Keratinocyte (primary cell): ENCODE measurements around the gene BBX.

Experiments
- EZH2 ChIP-seq: IDR thresholded peaks from one replicate; pipeline ENCODE4 v1.6.1; 2012; ENCODE audit warnings: inconsistent platforms, mild to moderate bottlenecking, low read length, moderate library complexity
- TF ChIP-seq, protein P1 (sequence below), 3 experiments: IDR thresholded peaks in 1 of 3; conservative IDR thresholded peaks in 1 of 3; optimal IDR thresholded peaks in 1 of 3; 2 replicates in 2 of 3; 3 replicates in 1 of 3; pipeline versions ENCODE3 to v1.5.1; 2011; ENCODE audit warnings: low read length in 3 of 3, mild to moderate bottlenecking in 3 of 3, moderate library complexity in 2 of 3, control low read depth in 1 of 3, inconsistent platforms in 1 of 3; ENCODE audit not compliant: insufficient read depth in 2 of 3; ENCODE audit errors: extremely low read depth in 1 of 3

GRCh38 chr3:107578091-107578490 lies 55.3 kb downstream of the BBX start:
- TF ChIP-seq, protein P1, sequence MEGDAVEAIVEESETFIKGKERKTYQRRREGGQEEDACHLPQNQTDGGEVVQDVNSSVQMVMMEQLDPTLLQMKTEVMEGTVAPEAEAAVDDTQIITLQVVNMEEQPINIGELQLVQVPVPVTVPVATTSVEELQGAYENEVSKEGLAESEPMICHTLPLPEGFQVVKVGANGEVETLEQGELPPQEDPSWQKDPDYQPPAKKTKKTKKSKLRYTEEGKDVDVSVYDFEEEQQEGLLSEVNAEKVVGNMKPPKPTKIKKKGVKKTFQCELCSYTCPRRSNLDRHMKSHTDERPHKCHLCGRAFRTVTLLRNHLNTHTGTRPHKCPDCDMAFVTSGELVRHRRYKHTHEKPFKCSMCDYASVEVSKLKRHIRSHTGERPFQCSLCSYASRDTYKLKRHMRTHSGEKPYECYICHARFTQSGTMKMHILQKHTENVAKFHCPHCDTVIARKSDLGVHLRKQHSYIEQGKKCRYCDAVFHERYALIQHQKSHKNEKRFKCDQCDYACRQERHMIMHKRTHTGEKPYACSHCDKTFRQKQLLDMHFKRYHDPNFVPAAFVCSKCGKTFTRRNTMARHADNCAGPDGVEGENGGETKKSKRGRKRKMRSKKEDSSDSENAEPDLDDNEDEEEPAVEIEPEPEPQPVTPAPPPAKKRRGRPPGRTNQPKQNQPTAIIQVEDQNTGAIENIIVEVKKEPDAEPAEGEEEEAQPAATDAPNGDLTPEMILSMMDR (optimal IDR thresholded peaks at IDR 0.05 in 1 of 3, IDR thresholded peaks at IDR 0.05 in 1 of 3, conservative IDR thresholded peaks at IDR 0.05 in 1 of 3; ENCODE audit: extremely low read depth in 1 of 3, insufficient read depth in 2 of 3, low read length in 3 of 3): no peak
- no peak for TF ChIP-seq EZH2
